Activated CD4-positive, alpha-beta T cell treated with anti-CD3 and anti-CD28 coated beads for 48 hours (primary cell): ENCODE data around the gene FAM131B.
A peak's percentile ranks its signal among the peaks of the same experiment; 100 is the strongest.

ENCODE experiments used
- DNase-seq: peaks from one replicate; pipeline ENCODE4 v3.0.0-alpha.2; 2020

The FAM131B gene

DNA sequence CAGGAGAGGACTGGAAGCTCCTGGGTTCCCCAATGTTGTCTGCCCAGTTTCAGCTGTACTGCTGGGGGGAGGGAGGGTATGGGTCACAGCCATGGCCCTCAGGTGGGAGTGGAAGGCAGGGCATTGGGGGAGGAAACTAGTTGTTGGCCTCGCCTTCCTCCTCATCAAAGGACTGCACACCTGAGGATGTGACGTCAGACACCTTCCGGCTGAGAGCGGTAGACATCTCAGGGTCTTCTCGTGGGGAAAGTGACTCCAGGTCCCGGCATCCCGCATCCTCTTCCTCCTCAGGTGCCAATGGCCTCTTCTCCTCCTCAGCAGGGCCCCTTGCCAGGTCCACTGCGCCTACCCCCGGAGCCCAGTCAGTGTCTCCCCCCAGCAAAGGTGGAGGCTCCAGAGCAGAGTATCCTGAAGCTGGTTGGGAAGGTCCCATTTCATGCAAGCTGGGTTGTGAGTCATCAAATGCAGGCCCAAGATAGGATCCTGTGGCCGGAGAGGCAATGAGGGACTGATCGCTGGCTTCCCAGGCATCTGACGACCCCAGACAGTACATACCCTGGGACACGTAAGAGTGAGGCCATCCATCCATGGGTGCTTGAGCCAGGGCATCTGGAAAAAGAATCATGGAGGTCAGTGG is 6.0 kb downstream of the FAM131B start:
- DNase-seq = no peak

DNA sequence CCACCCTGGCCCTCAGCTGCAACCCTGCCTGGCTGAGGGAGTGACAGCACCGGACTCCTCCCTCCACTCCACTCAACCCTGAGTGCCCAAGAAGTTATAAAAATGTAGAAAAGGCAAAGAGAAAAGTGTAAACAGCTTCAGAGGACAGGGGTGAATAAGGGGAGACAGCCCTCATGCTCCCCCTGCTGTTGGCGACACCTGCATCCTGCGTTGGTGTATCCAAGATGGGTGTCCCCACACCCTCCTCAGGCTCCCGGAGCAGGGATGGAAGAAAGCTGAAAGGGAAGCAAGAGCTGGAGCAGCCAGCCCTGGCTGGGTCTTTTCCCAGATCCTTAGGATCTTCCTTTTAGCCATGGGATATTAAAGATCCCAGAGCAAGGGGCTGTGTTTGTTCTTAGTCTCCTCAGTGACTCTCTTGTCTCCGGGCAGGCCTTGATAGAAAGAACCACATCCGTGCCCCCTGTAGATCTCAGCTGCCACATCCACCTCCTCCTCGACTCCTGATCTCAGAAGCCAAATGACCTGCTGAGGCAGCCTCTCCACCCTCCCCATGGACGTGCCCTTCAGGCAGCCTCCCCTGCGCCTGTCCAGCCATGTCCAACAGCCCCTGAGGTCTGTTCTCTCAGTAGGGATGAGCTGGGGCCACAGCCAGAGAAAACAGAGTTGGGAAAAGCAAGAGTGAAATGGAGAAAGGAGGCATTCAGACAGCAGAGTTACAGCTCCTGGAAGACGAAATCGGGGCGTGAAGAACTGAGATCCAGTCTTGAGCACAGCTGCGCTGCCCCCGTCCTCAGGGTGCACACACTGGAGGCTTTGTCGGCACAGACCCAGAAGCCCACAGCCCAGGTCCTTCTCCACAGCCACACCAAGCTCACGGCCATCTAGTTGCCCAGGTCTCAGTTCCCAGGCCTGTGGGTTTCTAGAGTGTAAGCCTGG is 6.8 kb downstream of the FAM131B start:
- no peak for DNase-seq

DNA sequence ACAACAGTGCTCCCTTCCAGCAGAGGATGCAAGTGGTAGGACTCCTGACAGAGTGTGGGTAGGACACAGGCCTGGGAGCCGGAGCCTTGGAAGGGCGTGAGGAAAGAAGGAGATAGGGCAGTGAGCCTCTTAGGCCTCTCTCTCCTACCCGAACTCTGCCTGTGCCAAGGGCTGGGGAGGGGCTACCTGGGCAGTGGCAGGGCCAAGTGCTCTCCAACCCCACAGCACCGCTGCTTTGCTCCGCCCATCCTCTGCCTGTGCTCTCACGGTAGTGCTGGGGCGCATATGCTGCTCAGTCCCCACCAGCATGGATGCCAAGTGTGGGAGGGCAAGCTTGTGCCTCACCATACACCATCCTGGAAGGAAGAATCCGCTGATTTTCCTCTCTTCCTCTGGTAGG is 7.5 kb downstream of the FAM131B start:
- DNase-seq = no peak

DNA sequence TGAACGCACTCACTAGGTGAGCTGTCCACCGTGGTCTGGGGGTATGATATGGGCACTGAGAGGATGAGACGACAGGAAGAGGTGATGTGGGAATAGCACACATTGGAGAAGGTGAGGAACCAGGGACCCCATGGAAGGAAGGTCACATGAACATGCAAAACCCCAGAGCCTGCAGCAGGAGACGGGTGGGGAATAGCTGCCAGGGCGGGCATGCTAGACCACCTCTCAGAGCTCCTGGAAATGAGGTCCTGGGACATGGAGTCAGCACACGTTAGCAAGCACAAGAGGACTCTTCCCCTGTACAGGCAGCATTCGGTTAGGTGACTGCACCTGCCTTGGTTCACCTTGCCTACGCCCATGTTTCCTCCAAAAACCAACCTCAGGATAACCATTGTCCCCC is 8.1 kb downstream of the FAM131B start:
- no peak for DNase-seq

DNA sequence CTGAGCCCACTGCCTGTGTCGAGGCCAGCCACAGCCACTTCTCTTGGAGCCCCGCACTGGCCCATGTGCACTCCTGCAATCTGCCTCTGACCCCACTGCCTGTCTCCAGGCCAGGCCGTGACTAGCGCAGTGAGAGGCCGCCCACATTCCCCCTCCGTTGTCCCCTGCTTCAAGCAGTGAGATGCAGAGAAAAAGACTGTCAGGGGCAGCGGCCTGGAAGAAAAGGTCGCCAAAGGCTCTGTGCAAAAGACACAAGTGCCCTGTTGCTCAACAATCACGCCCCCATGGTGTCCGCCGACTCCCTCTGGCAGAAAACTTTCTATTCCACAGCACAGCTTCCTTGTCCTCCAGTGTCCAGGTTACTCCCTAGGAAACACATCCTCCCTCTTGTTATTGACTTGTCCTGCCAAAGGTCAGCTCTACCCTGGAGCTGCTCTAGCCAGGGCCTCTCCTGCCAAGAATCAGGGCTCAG is 9.9 kb downstream of the FAM131B start:
- no peak for DNase-seq

GRCh38 chr7:143351574-143351973 is 10.9 kb downstream of the FAM131B start:
- no peak for DNase-seq

DNA sequence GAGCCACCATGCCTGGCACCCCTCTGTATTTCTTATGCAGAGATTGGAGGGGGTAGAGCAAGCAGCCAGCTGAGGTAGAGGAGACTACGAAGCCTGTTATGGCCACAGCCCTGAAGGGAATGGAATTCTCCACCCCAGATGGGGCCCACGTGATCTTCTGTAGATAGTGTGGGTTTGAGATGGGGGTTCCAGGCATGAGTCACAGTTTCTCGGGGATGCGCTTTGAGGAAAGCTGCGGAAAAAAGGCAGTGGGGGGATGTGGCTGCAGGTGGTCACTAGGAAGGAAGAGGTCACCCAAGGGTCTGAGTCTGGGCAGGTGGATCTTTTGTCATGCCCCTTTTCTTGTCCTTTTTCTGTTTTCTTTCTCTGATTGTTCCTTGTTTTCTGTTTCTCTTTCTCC is 11.5 kb downstream of the FAM131B start:
- DNase-seq = no peak

DNA sequence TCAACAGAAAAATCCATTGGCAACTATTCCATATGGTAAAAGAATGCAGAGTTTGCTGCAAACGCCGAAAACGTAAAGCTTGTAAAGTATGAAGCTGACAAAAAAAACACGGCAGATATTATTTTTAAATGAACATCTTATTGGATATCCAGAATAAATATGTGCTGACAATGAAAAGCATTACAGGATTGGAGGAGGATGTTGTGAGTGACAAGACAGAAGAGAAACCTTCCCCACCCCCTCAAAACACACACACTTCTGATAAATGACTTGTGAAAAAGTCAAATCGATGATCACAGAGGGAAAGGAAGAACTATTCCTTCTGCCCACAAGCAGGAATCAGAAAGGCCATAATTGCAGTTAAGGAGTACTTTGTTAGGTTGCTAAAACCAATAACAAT is 14.6 kb downstream of the FAM131B start:
- DNase-seq = no peak

DNA sequence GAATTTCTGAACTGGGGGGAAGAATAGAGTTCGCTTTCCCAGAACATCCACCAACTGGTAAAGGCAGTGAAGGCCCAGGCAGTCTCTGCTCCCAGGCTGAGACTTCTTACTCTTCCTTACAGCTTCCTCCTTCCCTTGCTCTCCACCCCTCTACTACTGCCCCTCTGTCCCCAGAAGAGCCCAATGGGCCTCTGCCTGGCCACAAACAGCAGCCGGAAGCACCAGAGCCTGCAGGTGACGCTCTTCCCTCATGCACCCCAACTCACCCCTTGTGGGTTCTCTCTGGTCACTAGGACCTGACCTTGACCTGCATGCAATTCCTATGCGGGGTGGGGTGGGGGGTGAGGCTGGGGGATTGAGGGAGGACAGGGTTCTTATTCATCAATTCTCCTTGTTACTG is 16.5 kb downstream of the FAM131B start:
- no peak for DNase-seq

DNA sequence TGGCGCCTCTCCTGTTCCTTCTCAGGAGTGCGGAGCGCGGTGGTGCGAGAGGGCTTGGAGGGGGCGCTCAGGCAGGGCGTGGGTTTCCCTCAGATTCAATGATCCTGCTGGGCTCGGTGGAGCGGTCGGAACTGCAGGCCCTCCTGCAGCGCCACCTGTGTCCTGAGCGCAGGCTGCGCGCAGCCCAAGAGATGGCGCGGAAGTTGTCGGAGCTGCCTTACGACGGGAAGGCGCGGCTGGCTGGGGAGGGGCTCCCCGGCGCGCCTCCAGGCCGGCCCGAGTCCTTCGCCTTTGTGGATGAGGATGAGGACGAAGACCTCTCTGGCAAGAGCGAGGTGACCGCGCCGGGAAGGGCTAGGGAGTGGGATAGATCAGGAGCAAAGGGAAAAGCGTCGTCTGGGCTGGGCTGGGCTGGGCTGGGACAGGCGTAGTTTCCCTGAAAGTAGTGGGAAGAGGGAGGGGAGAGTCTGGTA is 17.0 kb downstream of the FAM131B start:
- peak; percentile 81 for DNase-seq

DNA sequence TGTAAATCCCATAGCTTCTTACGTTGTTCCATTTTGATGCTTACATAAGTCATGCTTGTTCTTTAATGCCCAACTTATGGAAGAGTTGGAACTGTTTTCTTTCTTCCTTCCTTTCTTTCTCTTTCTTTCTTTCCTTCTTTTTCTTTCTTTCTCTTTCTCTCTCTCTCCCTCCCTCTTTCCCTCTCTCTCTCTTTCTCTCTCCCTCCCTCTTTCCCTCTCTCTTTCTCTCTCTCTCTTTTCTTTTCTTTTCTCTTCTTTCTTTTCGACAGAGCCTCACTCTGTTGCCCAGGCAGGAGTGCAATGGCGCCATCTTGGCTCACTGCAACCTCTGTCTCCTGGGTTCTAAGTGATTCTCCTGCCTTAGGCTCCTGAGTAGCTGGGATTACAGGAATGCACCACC is 18.9 kb downstream of the FAM131B start:
- no peak for DNase-seq

- no peak for DNase-seq
These were observed 20.7 kb downstream of the FAM131B start for GRCh38 chr7:143341842-143342241.

DNA sequence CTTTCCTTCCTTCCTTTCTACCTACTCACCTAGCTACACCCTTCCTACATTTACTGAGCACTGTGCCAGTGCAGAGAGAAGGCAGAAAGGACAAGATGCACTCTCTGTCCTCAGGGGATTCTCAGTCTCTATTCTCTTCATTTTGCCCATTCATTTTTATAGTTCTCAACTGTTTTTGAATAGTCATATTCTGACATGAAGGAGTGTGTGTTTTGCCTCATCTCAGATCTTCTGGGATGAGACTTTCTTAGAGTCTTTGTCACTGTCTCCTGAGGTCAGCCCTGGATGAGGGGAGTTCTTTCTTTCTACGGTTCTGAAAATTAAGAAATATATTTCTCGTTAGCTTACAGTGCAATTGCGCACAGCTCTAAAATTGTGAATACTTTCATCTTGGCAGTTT is 25.3 kb downstream of the FAM131B start:
- DNase-seq = no peak

DNA sequence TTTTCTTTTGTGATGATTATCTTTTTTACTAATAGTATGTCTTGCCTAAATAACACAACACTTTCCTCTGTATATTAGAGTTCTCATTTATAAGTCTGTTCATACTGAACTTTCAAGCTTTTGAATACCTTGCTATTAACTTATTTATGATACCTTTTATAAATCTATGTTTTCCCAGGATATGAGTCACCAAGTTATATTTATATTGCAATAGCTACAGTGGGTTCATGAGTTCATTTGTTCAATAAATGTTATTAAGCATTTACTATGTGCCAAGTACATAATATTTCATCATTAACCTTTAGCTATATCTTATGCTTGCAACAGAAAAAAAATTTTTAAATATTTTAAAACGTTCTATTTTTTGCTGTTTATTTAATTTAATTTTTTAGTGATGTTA is 28.3 kb downstream of the FAM131B start:
- DNase-seq = no peak

GRCh38 chr7:143331179-143331801 is 31.2 kb downstream of the FAM131B start:
- DNase-seq = no peak

- no peak for DNase-seq
These were observed 32.9 kb downstream of the FAM131B start for GRCh38 chr7:143329471-143330170.

DNA sequence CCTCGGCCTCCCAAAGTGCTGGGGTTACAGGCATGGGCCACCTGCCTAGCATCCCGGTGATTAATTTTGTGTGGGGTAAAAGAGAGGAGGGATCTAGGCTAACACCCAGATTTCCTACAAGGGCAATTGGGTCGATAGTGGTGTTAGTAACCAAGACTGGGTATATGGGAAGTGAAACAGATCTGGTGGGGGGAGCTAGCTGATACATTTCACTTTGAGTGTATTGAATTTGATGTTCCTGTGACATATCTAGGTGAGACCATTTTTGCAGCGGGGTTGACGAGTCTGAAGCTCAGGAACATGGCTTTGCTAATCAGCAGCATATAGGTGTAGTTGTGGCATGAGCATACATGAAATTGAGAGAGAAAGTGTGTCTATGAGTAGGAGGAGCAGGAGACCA is 34.6 kb downstream of the FAM131B start:
- DNase-seq = no peak

- DNase-seq = no peak
These were observed 37.3 kb downstream of the FAM131B start for GRCh38 chr7:143325240-143325639.

GRCh38 chr7:143323653-143324052 is 38.9 kb downstream of the FAM131B start:
- DNase-seq = no peak

DNA sequence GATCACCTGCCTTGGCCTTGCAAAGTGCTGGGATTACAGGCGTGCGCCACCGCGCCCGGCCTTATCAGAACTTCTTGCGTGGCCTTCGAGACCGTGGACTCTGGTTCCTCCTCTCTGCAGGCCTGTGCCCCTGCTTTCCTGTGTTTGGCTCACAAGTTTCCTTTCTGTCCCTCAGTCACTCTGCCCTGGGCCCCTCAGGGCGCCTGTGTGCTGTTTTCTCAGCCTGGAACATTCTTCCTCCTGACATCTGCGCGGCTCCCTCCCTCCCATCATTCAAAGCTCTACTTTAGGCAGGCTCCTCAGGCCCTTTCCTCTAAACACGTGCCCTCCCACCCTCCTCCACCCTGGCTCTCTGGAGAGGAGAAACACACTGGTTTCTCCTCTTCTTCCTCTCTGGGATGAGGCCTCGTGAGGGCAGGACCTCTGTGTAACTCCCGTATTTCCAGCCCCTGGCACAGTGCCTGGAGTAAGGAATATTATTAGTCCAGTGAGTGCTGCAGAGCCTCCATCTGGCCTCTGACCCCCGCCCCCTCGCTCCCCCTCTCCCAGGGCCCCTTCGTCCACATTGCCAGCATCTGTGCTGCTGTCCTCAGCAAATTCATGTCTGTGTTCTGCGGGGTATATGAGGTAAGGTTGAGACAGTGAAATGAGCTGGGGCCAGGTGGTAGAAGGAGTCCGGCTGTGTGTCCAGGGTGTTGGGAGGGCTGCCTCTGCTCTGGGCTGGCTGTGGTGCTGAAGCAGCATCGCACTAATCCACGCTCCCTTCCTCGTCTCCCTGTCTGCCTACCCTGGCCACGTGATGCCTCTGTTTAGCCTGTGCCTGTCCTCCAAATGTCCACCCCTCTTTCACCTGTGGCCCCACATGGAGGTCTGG is 39.5 kb downstream of the FAM131B start:
- no peak for DNase-seq

GRCh38 chr7:143321734-143322133 is 40.8 kb downstream of the FAM131B start:
- DNase-seq = no peak

GRCh38 chr7:143321242-143321641 is 41.3 kb downstream of the FAM131B start:
- DNase-seq = no peak
